SH-SY5Y (cell line): Measurements from ENCODE around the gene RFC3.

Source experiments
- GATA2 ChIP-seq: IDR thresholded peaks from 2 replicates; pipeline ENCODE4 v1.6.1; 2011; ENCODE audit warnings: mild to moderate bottlenecking, low read depth, low read length
- GATA3 ChIP-seq: IDR thresholded peaks from 2 replicates; pipeline ENCODE4 v1.6.1; 2011; ENCODE audit warnings: low read depth, mild to moderate bottlenecking, low read length, moderate library complexity

GRCh38 chr13:33827139-33827538 is 9.2 kb downstream of the RFC3 start:
- TF ChIP-seq GATA2: no peak
- TF ChIP-seq GATA3: no peak
